ENCODE data around the gene ILF2. TPM values are rescaled to one million over a fixed set of nuclear protein-coding genes. Genes with fewer than 3 reads are reported as not detected.

Gene ILF2
- total and polyA plus RNA-seq, 7 donors, result 59.8 to 166 (median 88.3) TPM

DNA sequence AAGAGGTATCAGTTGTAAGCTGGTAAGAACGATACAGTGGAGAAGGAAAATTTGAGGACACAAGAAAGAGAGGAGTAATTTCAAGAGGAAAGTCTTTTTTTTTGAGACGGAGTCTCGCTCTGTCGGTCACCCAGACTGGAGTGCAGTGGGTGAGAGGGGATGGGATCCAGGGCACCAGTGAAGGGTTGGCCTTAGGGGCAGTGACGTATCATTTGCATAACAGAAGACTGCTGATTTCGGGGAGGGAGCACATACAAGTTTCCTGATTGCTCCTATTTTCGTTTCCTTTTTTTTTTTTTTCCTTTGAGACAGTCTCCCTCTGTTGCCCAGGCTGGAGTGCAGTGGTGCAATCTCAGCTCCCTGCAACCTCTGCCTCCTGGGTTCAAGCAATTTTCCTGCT, 47.7 kb downstream of the ILF2 start:
- peak; percentile 65 for DNase-seq
- WGBS, 2 donors, result 81 to 87% methylated on average over 7 of the region's 7 CpGs
- Histone ChIP-seq H3K9me3 (no peaks in the 10 kb centered on the region), H3K27me3 (no peaks in the 10 kb centered on the region), H3K4me1 (peaks cover 0 to 45% (median 43%) of the 10 kb centered on the region in 4 donors), H3K27ac (peak overlapping the region in 2 of 4 donors; percentile 32 to 94), H3K36me3 (peaks cover 0 to 33% (median 10%) of the 10 kb centered on the region in 4 donors), H3K4me3 (no peak overlapping the region)
- intact Hi-C loops (cut with DNase I), result no loop called here
- TF ChIP-seq EP300 (IDR thresholded peaks at IDR 0.05) (no peak), POLR2A (IDR thresholded peaks at IDR 0.05) (no peak), CTCF (IDR thresholded peaks at IDR 0.05) (no peak), POLR2AphosphoS5 (IDR thresholded peaks at IDR 0.05) (no peak)

DNA sequence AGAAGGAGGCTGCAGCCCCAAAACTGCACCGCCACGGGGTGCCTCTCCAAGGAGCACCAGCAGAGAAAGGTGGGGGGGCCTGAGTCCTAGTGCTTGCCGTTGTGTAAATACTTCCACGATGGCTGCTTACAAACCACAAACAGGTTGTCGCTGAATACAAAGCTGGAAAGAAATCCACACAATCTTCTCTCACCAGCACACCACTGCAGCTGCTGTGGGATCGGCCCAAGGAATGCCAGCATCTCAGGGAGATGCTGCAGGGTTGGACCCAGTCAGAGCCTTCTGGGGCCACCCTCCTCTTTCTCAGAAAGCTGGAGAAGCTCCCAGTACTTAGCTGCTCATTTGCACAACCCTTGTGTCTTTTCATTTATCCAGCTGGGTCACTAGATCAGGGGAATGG, 51.6 kb downstream of the ILF2 start:
- 94 to 95% methylated on average over 6 of the region's 6 CpGs for WGBS, 2 donors
- DNase-seq, result no peak
- no peak overlapping the region for H3K4me3 ChIP-seq
- intact Hi-C loops (cut with DNase I), result loop anchor here (5.0 kb wide), 1 partner anchor 107 kb away; no protein-coding TSS in a partner anchor
- no peaks in the 10 kb centered on the region for H3K27me3 ChIP-seq
- H3K9me3 ChIP-seq, result no peaks in the 10 kb centered on the region
- H3K27ac ChIP-seq, result no peak overlapping the region
- H3K36me3 ChIP-seq, result peaks cover 0 to 33% (median 10%) of the 10 kb centered on the region in 4 donors
- H3K4me1 ChIP-seq, result peaks cover 0 to 36% (median 17%) of the 10 kb centered on the region in 4 donors
- TF ChIP-seq POLR2AphosphoS5 (IDR thresholded peaks at IDR 0.05), result no peak

GRCh38 chr1:153617663-153618062, 53.1 kb downstream of the ILF2 start:
- peaks cover 0 to 33% (median 10%) of the 10 kb centered on the region in 4 donors for H3K36me3 ChIP-seq
- H3K9me3 ChIP-seq, result no peaks in the 10 kb centered on the region
- no peaks in the 10 kb centered on the region for H3K27me3 ChIP-seq
- WGBS, 2 donors, result 40 to 51% methylated on average over 6 of the region's 6 CpGs
- intact Hi-C loops (cut with DNase I), result loop anchor here (2.0 to 5.0 kb wide), 2 partner anchors 45 to 105 kb away; no protein-coding TSS in a partner anchor
- peak in 1 of 4 donors; percentile 25 for TF ChIP-seq POLR2AphosphoS5 (IDR thresholded peaks at IDR 0.05)
- TF ChIP-seq POLR2A (IDR thresholded peaks at IDR 0.05), result no peak
- TF ChIP-seq CTCF (IDR thresholded peaks at IDR 0.05), result peak in 2 of 4 experiments; percentile 31 to 39
- H3K4me1 ChIP-seq, result peaks cover 0 to 29% (median 17%) of the 10 kb centered on the region in 4 donors
- H3K27ac ChIP-seq, result peak overlapping the region in 3 of 4 donors; percentile 5 to 10 (median 7)
- DNase-seq, result peak; percentile 90
- no peak overlapping the region for H3K4me3 ChIP-seq

- Histone ChIP-seq H3K27ac (peak overlapping the region in 3 of 4 donors; percentile 5 to 10 (median 7)), H3K4me1 (peaks cover 0 to 24% (median 16%) of the 10 kb centered on the region in 4 donors), H3K9me3 (no peaks in the 10 kb centered on the region), H3K27me3 (no peaks in the 10 kb centered on the region), H3K4me3 (no peak overlapping the region), H3K36me3 (peaks cover 0 to 26% (median 10%) of the 10 kb centered on the region in 4 donors)
- intact Hi-C loops (cut with DNase I), result loop anchor here (2.0 to 5.0 kb wide), 2 partner anchors 44 to 105 kb away; no protein-coding TSS in a partner anchor
- peak; percentile 64 for DNase-seq
- TF ChIP-seq POLR2A (IDR thresholded peaks at IDR 0.05) (no peak), EP300 (IDR thresholded peaks at IDR 0.05) (no peak), POLR2AphosphoS5 (IDR thresholded peaks at IDR 0.05) (no peak), CTCF (IDR thresholded peaks at IDR 0.05) (no peak)
- WGBS, 2 donors, result 66 to 74% methylated on average over 5 of the region's 5 CpGs
Measured at GRCh38 chr1:153616917-153617311, 53.9 kb downstream of the ILF2 start.

DNA sequence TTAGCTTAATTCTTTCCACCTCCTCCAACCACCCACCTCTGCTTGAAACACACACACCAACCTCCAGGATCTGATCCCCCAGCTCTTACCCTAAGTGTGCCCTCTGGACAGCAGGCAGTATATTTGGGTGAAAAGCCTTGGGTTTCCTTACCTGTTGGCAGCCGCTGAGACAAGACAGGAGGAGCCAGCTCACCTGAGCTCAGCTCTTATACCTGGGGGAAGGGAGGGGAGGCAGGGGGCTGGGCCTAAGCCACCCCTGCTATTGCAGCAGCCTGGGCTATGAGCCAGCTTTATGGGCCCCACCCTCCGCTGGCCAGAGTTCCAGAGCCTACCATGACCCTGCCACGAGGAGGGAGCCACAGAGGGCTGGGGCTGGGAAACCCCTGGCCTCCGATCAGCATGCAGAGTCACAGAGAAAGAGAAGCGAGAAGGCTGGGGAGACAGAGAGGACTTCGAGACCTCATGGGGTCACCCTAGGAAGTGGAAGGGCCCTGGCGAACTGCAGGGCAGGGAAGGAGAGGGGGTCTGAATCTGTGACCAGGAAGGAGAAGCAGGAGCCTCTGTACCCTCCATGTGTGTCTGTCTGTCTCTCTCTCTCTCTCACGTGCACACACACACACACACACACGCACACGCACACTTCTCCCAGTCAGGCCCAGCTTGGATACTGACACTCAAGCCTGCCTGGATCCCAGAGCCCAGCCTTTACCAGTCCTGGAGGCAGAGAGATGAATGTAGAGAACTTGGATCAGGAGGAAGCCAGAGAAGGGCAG, 54.5 kb downstream of the ILF2 start, which contains the start of gene S100A14:
TSS of gene S100A14 (minus strand) at position 182 of the 773 bp plus-strand sequence. CDS start 467 bp downstream, outside the sequence.
- no peak for DNase-seq
- Histone ChIP-seq H3K4me3 (no peak within 1 kb of the TSS), H3K4me1 (peaks cover 0 to 30% (median 22%) of the 10 kb centered on the region in 4 donors), H3K36me3 (peaks cover 0 to 25% (median 10%) of the 10 kb centered on the region in 4 donors), H3K27me3 (no peaks in the 10 kb centered on the region), H3K27ac (peak within 1 kb of the TSS in 3 of 4 donors; percentile 7 to 13 (median 10)), H3K9me3 (no peaks in the 10 kb centered on the region)
- TF ChIP-seq POLR2A (IDR thresholded peaks at IDR 0.05) (peak in 1 of 2 donors; percentile 41), POLR2AphosphoS5 (IDR thresholded peaks at IDR 0.05) (peak in 1 of 4 donors; percentile 24), EP300 (IDR thresholded peaks at IDR 0.05) (no peak), CTCF (IDR thresholded peaks at IDR 0.05) (no peak)
- intact Hi-C loops (cut with DNase I), result loop anchor here (2.0 to 5.0 kb wide), 2 partner anchors 44 to 104 kb away; no protein-coding TSS in a partner anchor
- 15 to 59% methylated on average over 10 of the region's 10 CpGs for WGBS, 2 donors
